Activated CD4-positive, CD25-positive, alpha-beta regulatory T cell treated with anti-CD3 and anti-CD28 coated beads, Interleukin-2, amount 50 U/mL, for 24 hours (primary cell): ENCODE data around the gene RET.
"Not testable (repeated sequence)": the region's sequence is repeated elsewhere in the genome, so short reads cannot be mapped to it uniquely, and the experiment has no call there.

Experiments used
- ATAC-seq, 2 donors: fragments of 150-1000 bp; cut with Tn5 transposase; one replicate each; pipeline ENCODE4 v1.10.0; 2021; ENCODE audit warnings: mild to moderate bottlenecking in 1 of 2, moderate library complexity in 1 of 2

The RET gene

GRCh38 chr10:43136995-43137716 lies 60.3 kb downstream of the RET start:
- no peak for ATAC-seq

DNA sequence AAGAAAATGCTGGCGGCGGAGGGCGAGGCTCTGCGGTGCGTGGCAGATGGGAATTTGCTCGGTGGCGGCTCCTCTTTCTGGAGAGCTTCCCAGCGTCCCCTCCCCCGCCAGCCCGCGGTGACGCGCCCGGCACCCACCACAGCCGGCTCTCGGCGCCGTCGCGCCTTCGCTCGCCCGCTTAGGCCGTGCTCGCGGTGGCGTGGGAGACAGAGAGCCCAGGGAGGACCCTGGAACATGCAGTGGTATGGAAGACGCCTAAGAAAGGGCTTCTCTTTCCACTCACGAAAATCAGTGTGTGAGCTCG lies 60.8 kb downstream of the RET start:
- ATAC-seq: peak in 1 of 2 donors; percentile 5

DNA sequence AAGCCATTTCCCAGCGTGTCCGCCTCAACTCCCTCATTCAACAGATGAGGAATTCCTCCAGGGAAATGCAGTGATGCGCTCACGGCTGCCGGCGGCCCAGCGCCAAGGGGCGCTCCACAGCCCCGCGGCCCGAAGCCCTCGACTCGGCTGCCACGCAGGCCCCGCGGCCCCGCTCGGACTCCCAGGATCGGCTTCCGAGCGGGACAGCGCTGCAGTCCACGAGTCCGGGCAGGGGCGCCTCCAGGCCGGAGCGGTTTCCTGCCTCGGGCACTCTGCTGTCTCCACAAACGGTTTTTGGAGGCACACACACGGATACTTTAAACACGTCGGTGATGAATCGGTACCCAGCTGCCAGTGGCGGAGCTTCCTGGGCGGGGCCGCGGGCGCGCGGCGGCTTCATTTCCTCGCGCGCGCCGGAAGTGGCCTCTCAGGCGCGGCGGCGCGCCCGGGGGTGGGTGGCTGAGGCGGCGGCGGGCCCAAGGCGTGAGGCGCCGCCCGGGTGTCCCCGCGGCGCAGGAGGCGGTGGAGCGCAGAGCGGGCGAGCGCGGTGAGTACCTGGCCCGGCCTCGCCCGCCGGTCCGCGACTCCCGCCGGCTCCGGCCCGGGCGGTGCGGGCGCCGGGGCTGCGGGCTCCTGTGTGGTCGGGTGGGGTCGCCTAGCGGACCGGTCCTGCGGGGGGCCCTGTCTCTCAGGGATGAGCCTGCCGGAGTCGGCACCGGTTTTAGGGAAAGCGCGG lies 61.3 kb downstream of the RET start, which contains the start of gene CSGALNACT2:
Gene CSGALNACT2, plus strand, starts transcription at position 425 of the 736 bp plus-strand sequence. CDS start 16,705 bp downstream, outside the sequence.
- peak; percentile 63 to 65 for ATAC-seq

GRCh38 chr10:43138757-43139241 lies 61.9 kb downstream of the RET start:
- peak; percentile 52 to 60 for ATAC-seq

DNA sequence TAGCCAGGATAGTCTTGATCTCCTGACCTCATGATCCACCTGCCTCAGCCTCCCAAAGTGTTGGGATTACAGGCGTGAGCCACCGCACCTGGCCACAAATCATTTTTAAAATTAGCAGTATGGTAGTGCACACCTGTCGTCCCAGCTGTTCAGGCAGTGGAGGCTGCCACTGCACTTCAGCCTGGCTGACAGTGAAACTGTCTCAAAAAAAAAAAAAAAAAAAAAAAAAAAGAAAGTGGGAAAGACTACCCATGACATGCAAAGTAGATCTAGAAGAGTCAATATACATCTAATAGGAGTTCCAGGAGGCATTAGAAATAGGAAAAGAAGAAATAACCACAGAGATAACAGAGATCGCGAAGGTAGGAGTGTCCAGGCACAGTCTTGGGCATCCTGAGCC lies 64.6 kb downstream of the RET start:
- no peak for ATAC-seq

DNA sequence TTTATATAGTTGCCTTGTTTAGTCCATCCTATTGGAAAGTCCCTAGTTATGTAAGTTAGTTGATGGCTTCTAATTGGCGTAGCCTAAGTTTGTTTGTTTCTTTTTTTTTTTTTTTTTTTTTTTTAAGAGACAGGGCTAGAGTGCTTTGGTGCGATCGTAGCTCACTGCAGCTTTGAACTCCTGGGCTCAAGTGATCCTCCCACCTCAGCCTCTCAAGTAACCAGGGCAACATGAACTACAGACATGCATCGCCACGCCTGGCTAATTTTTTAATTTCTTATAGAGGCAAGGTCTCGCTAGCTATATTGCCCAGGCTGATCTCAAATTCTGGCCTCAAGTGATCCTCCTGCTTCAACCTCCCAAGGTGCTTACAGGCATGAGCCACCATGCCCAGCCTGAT lies 68.4 kb downstream of the RET start:
- ATAC-seq: no peak

DNA sequence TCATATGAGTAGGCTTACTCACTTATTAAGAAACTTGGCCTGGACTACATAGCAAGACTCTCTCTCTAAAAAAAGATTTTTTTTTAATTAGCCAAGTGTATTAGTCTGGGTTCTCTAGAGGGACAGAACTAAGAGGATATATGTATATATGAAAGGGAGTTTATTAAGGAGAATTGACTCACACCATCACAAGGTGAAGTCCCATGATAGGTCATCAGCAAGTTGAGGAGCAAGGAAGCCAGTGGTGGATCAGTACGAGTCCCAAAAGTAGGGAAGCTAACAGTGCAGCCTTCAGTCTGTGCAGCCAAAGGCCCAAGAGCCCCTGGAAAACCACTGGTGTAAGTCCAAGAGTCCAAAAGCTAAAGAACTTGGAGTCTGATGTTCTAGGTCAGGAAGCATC lies 69.1 kb downstream of the RET start:
- ATAC-seq: not testable (repeated sequence)

DNA sequence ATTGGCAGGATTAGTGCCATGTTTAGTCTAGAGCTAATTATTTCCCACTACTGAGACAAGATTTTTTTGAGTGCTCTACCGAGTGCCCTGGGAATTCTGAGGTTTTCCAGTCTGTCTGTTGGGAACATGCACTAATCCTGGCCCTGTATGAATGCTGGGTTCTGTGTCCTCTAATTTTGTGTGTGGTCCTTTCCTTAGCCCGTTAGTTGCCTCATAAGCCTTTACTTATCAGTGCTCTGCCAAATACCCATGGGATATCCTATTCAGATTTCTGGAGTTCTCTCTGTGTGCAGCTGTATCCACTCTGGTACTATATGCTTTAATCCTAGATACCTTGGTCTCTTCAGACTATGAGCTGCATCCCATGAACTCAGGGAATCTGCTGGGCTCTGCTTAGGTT lies 74.5 kb downstream of the RET start:
- no peak for ATAC-seq

DNA sequence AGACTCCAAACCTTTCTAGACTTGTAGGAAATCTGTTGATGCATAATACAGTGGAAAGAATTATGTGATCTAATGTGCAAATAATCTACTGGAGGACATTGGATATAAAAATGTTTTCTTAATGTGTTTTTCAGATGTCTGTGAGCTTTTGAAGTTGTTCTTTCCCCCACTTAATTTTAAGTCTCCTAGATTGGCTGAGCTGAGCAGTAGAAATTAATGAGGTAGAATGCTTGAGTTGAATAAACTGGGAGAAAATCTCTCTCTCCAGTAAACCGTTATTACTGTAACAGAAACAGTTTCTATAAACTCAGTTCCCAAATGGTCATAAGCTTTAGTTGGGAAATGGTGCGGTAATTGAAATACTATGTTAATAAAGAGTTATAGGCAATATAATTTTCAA lies 77.0 kb downstream of the RET start:
- no peak for ATAC-seq

DNA sequence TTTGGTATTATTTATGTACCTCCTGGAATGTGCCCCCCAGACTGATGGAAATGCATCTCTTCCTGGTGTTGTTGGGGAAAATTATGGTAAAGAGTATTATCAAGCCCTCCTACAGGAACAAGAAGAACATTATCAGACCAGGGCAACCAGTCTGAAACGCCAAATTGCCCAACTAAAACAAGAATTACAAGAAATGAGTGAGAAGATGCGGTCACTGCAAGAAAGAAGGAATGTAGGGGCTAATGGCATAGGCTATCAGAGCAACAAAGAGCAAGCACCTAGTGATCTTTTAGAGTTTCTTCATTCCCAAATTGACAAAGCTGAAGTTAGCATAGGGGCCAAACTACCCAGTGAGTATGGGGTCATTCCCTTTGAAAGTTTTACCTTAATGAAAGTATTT lies 78.4 kb downstream of the RET start:
- no peak for ATAC-seq

DNA sequence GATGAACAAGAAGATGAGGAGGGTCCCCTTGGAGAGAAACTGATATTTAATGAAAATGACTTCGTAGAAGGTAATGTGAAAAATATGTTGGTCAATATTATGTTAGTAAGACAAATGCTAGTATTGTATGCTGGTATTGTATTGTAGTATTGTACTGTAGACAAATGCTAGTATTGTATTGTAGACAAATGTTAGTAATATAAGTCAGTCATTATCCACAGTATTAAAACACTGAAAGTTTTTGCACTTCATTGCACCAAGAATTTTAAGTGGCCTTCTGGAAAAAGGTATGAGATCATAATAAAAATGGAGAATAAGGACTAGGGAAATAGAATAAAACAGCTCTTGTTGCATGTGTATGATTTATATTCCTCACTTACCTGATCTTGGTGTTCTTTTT lies 78.9 kb downstream of the RET start:
- ATAC-seq: no peak

GRCh38 chr10:43156590-43157341 lies 79.9 kb downstream of the RET start:
- no peak for ATAC-seq

DNA sequence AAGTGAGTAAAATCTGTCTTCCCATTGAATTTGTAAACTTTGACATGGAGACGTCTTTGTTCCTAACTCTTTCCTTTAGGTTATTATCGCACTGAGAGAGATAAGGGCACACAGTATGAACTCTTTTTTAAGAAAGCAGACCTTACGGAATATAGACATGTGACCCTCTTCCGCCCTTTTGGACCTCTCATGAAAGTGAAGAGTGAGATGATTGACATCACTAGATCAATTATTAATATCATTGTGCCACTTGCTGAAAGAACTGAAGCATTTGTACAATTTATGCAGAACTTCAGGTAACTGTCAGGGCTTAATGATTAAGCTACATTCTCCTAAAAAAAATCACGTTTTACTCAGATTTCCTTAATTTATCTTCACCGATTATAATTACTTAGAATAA lies 81.8 kb downstream of the RET start:
- ATAC-seq: no peak

GRCh38 chr10:43160046-43160920 lies 83.4 kb downstream of the RET start:
- peak; percentile 80 to 84 for ATAC-seq

DNA sequence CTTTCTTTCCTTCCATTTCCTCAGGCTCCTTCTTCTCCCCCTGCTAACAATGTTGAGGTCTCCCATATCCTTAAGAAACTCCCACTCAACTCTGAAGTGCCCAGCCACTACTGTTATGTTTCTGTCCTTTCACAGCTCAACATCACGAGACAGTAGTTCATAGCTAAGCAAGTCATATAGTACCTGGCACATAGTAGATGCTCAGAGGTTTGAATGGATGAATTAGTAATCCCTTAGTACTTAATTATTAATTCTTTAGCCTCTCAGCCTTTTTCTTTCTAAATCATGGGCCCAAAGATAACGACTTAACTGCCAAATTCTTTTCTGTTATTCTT lies 84.0 kb downstream of the RET start:
- peak; percentile 78 to 84 for ATAC-seq

- ATAC-seq: no peak
Measured at GRCh38 chr10:43162604-43163003, 85.7 kb downstream of the RET start.

GRCh38 chr10:43166207-43166879 lies 89.5 kb downstream of the RET start:
- ATAC-seq: peak; percentile 85 to 93

DNA sequence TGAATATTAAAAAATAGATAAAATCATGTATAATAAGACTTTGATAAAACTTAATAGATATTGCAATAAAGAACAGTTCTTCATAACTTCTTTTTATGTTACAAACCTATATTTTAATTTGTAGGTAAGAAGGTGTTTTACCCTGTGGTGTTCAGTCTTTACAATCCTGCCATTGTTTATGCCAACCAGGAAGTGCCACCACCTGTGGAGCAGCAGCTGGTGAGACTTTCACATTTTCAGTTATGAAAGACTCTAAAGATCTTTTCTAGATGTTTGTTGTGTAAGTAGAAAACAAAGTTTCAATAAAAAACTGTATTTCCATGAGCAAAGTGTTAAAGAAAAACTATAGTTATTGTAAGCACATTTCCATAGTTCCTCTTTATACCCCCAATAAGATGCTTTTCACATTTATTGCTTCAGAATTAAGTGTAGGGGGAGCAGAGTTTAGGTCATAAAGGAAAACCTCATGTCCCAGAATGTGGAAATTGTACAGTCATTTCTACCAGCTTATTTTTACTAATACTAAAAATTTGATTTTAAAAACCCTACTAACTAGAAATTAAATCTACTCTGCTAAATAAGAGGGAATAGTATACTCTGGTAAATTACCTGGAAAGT lies 90.1 kb downstream of the RET start:
- peak; percentile 44 to 56 for ATAC-seq

DNA sequence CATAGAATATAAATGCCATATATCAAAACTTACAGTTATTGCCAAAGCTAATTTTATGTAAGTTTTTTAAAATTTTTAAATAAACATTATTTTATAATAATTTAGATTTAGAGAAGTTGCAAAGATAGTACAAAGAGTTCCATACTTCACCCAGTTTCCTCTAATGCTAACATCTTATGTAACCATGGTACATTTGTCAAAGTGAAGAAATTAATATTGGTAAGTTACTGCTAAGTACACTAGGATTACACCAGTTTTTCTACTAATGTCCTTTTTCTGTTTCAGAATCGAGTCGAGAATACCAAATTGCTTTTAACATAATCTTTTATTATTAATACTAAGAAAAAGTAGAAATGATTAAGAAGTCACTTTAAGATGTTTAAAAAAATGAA lies 90.6 kb downstream of the RET start:
- no peak for ATAC-seq

- ATAC-seq: no peak
Measured at GRCh38 chr10:43170491-43170890, 93.6 kb downstream of the RET start.

GRCh38 chr10:43172645-43173044 lies 95.8 kb downstream of the RET start:
- ATAC-seq: no peak

DNA sequence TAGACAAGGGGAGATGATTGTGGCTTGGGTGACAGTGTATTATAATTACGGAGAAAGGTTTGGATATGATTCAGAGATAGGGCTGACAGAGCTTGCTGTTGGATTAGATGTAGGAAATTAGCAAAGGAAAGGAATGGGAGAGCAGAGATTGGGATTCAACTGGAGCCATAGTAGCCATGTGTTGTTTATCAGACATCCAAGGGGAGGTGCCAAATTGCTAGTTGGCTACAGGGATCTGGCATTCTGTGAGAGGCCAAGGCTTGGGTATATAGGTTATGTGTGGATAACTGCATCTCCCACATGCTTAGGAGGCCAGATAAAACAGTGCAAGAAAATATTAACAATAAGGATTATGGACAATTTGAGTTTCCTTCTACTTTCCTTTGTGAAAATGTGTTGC lies 96.3 kb downstream of the RET start:
- ATAC-seq: no peak
